Smooth muscle cell (in vitro differentiated cells): ENCODE results near the gene PGA3. TPM values are rescaled to one million over a fixed set of nuclear protein-coding genes. Genes with fewer than 3 reads are reported as not detected.
"Not testable (repeated sequence)": the region's sequence is repeated elsewhere in the genome, so short reads cannot be mapped to it uniquely, and the experiment has no call there.

Source experiments
- DNase-seq: peaks from one replicate; lab custom pipeline; 2025; ENCODE audit not compliant: unreplicated experiment; lab: John Stamatoyannopoulos, UW
- H2AFZ ChIP-seq: fragments of 200-600 bp; sonication (generic); 2 replicates; pipeline ENCODE4 v1.6.0; 2016; ENCODE audit warnings: antibody characterized with exemption, low read depth, mild to moderate bottlenecking
- H3F3A ChIP-seq: fragments of 200-600 bp; sonication (generic); 2 replicates; pipeline ENCODE4 v1.6.0; 2017; ENCODE audit warnings: antibody characterized with exemption, low read depth
- H3K27ac ChIP-seq: fragments of 200-600 bp; sonication (generic); 2 replicates; pipeline ENCODE4 v1.5.1; 2016; ENCODE audit warnings: low read depth, mild to moderate bottlenecking
- H3K27me3 ChIP-seq: fragments of 200-600 bp; sonication (generic); 2 replicates; pipeline ENCODE4 v1.6.1; 2016; ENCODE audit warnings: low read depth, mild to moderate bottlenecking
- H3K36me3 ChIP-seq: fragments of 200-600 bp; sonication (generic); 2 replicates; pipeline ENCODE4 v1.5.1; 2016; ENCODE audit warnings: low read depth
- H3K4me1 ChIP-seq: fragments of 200-600 bp; sonication (generic); 2 replicates; pipeline ENCODE4 v1.5.1; 2016; ENCODE audit warnings: low read depth
- H3K4me2 ChIP-seq: fragments of 200-600 bp; sonication (generic); 2 replicates; pipeline ENCODE4 v1.6.0; 2016; ENCODE audit warnings: mild to moderate bottlenecking
- H3K4me3 ChIP-seq: fragments of 200-600 bp; sonication (generic); 2 replicates; pipeline ENCODE4 v1.5.1; 2016; ENCODE audit warnings: mild to moderate bottlenecking
- H3K79me2 ChIP-seq: fragments of 200-600 bp; sonication (generic); 2 replicates; pipeline ENCODE4 v1.6.0; 2016; ENCODE audit warnings: low read depth, mild to moderate bottlenecking
- H3K9ac ChIP-seq: fragments of 200-600 bp; sonication (generic); 2 replicates; pipeline ENCODE4 v1.6.0; 2016; ENCODE audit warnings: low read depth
- H3K9me3 ChIP-seq: fragments of 200-600 bp; sonication (generic); replicated peaks from 2 replicates; pipeline ENCODE4 v1.5.1; 2016; ENCODE audit warnings: low read depth
- H4K20me1 ChIP-seq: fragments of 200-600 bp; sonication (generic); 2 replicates; pipeline ENCODE4 v1.6.0; 2016; ENCODE audit warnings: low read depth
- CTCF ChIP-seq: fragments of 200-600 bp; sonication (generic); IDR thresholded peaks from 2 replicates; pipeline ENCODE4 v1.5.1; 2017; ENCODE audit warnings: borderline replicate concordance, mild to moderate bottlenecking, antibody characterized with exemption; ENCODE audit not compliant: insufficient read depth, poor library complexity, severe bottlenecking
- WGBS: methylation state at CpG from one replicate; pipeline ENCODE4 v1.1.7; 2016; ENCODE audit warnings: low lambda C conversion rate; 5-methylcytosine and 5-hydroxymethylcytosine counted together
- polyA plus RNA-seq: library from polyadenylated mRNA; unstranded; fragments of >200 nt; fragmentation: Nextera tagmentation; extraction: Ambion mirVana; gene quantifications from 2 replicates; pipeline ENCODE4 v1.2.1, GENCODE V29; 2016
- total RNA-seq: library from RNA; depleted of rRNA; stranded (reverse); fragments of >200 nt; gene quantifications from 2 replicates; pipeline ENCODE4 v1.2.3, GENCODE V29; 2014

Gene PGA3
- total and polyA plus RNA-seq, 2 experiments from 2014 or later, result not detected

DNA sequence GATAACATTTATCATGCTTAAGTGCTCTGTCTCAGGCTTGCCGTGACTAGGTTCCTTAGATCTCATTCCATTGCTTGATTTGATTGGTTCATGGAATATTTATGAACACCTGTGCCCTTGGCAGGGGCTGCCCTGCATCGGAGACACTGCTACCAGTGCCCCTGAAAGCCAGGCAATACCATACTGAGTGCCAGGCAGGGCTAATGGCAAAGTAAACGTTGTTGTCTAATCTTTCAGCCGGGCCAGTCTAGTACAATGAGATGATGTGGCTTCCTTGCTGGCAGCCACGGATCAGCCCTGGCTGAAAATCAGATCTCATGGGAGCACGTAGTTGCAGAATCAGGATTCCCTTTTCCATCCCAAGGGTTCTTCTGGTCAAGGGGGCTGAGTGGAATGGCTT lies 5.0 kb upstream of the PGA3 start:
- no peak overlapping the region for H2AFZ ChIP-seq
- no peaks in the 10 kb centered on the region for H3F3A ChIP-seq
- H4K20me1 ChIP-seq, result no peaks in the 10 kb centered on the region
- H3K27me3 ChIP-seq, result no peaks in the 10 kb centered on the region
- H3K79me2 ChIP-seq, result no peaks in the 10 kb centered on the region
- H3K9me3 ChIP-seq, result no peaks in the 10 kb centered on the region
- no peak overlapping the region for H3K4me2 ChIP-seq
- no peaks in the 10 kb centered on the region for H3K36me3 ChIP-seq
- H3K27ac ChIP-seq, result no peak overlapping the region
- H3K4me1 ChIP-seq, result no peaks in the 10 kb centered on the region
- H3K9ac ChIP-seq, result no peak overlapping the region
- no peak overlapping the region for H3K4me3 ChIP-seq
- DNase-seq, result no peak
- TF ChIP-seq CTCF, result no peak
- WGBS, result 93% methylated on average over 6 of the region's 6 CpGs

- DNase-seq, result no peak
- Histone ChIP-seq H3F3A (no peaks in the 10 kb centered on the region), H4K20me1 (no peaks in the 10 kb centered on the region), H3K27me3 (no peaks in the 10 kb centered on the region), H3K9me3 (no peaks in the 10 kb centered on the region), H3K79me2 (no peaks in the 10 kb centered on the region), H2AFZ (no peak overlapping the region), H3K4me1 (no peaks in the 10 kb centered on the region), H3K9ac (no peak overlapping the region), H3K4me2 (no peak overlapping the region), H3K27ac (no peak overlapping the region), H3K4me3 (no peak overlapping the region), H3K36me3 (no peaks in the 10 kb centered on the region)
- no peak for TF ChIP-seq CTCF
- 93% methylated on average over 4 of the region's 4 CpGs for WGBS
These were observed 4.3 kb upstream of the PGA3 start for GRCh38 chr11:61198948-61199523.

DNA sequence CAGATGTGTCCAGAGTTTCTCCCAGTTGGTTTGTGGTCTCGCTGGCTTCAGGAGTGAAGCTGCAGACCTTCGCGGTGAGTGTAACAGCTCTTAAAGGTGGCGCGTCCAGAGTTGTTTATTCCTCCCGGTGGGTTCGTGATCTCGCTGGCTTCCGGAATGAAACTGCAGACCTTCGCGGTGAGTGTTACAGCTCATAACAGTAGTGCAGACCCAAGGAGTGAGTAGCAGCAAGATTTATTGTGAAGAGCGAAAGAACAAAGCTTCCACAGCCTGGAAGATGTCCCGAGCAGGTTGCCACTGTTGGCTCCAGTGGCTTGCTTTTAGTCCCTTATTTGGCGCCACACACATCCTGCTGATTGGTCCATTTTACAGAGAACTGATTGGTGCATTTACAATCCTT lies 1.8 kb upstream of the PGA3 start:
- H3K9me3 ChIP-seq, result no peaks in the 10 kb centered on the region
- no peak for DNase-seq
- no peak overlapping the region for H2AFZ ChIP-seq
- no peaks in the 10 kb centered on the region for H3K36me3 ChIP-seq
- H3K4me2 ChIP-seq, result no peak overlapping the region
- H3K4me1 ChIP-seq, result no peaks in the 10 kb centered on the region
- H3F3A ChIP-seq, result no peaks in the 10 kb centered on the region
- no peak overlapping the region for H3K27ac ChIP-seq
- no peak for TF ChIP-seq CTCF
- no peak overlapping the region for H3K4me3 ChIP-seq
- H3K27me3 ChIP-seq, result no peaks in the 10 kb centered on the region
- 95% methylated on average over 14 of the region's 14 CpGs for WGBS
- no peak overlapping the region for H3K9ac ChIP-seq
- H4K20me1 ChIP-seq, result no peaks in the 10 kb centered on the region
- H3K79me2 ChIP-seq, result no peaks in the 10 kb centered on the region

DNA sequence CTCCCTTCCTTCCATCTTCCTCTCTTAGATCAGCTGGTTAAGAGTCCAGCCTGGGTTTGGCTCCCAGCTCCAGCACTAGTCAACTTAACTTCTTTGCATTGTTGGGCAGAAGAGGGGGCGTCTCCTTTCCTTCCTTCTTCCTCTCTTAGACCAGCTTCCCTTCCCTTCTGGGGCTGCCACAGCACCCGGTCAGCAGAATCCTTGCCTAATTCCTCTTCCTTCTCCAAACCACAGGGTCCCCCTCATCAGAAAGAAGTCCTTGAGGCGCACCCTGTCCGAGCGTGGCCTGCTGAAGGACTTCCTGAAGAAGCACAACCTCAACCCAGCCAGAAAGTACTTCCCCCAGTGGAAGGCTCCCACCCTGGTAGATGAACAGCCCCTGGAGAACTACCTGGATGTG lies 558 bp downstream of the PGA3 start:
- H3K79me2 ChIP-seq, H3K27ac ChIP-seq, H3K9me3 ChIP-seq, H3K4me2 ChIP-seq, H2AFZ ChIP-seq, H3K27me3 ChIP-seq, H3K4me3 ChIP-seq, H3F3A ChIP-seq, H4K20me1 ChIP-seq, H3K36me3 ChIP-seq, H3K4me1 ChIP-seq, DNase-seq, H3K9ac ChIP-seq: not testable (repeated sequence)
- no CpG with 5 or more reads among the region's 5 CpGs for WGBS

- H3F3A ChIP-seq, H2AFZ ChIP-seq, H3K4me3 ChIP-seq, DNase-seq, H3K4me1 ChIP-seq, H3K9me3 ChIP-seq, H4K20me1 ChIP-seq, H3K79me2 ChIP-seq, H3K9ac ChIP-seq, H3K4me2 ChIP-seq, H3K27ac ChIP-seq, H3K36me3 ChIP-seq, H3K27me3 ChIP-seq: not testable (repeated sequence)
- WGBS, result 86% methylated on average over 14 of the region's 14 CpGs
These were observed 1.3 kb downstream of the PGA3 start for GRCh38 chr11:61204502-61205059.

DNA sequence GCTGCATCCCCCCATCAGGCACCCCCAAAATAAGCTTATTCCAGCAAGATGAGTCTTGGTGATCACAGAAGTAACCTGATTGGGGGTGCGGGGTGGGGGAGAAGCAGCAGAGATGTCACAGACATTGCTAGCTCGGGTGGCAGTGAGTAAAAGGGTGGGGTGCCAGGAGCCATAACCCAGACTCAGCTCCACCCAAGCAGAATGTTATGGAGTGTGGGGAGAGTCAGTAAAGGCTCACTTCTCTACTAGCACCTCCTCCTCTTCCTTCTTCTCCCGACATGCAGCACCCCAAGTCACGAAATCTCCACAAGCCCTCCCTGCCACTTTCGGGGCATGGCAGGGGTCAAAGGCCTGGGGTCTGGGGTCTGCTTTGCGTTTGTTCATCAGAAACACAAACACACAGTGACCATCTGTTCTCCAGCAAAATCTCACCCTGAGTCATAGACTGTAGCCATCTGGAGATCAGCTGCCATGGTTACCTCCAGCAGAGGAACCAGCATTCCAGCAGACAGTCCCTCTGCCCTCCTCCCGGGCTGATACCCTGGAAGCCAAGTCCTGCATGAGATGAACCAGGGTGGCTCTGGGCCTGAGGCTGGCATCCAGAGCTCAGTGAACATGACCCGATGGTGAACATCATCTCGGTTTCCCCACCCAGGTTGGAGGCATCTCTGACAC lies 4.5 kb downstream of the PGA3 start:
- H2AFZ ChIP-seq, H3K4me3 ChIP-seq, H3K4me2 ChIP-seq, DNase-seq, H3K4me1 ChIP-seq, H3K27me3 ChIP-seq, H3K9ac ChIP-seq, H3K79me2 ChIP-seq, H4K20me1 ChIP-seq, H3K27ac ChIP-seq, H3K36me3 ChIP-seq, H3K9me3 ChIP-seq, H3F3A ChIP-seq: not testable (repeated sequence)
- WGBS, result no CpG with 5 or more reads among the region's 9 CpGs
